ENCODE measurements around the gene CFAP97D1. TPM values are rescaled to one million over a fixed set of nuclear protein-coding genes. Genes with fewer than 3 reads are reported as not detected.

CFAP97D1 gene
- total and polyA plus RNA-seq, 2 experiments from 2014 or later = 0.07 to 0.10 TPM

GRCh38 chr17:43801844-43802243, 21.6 kb downstream of the CFAP97D1 start:
- Histone ChIP-seq H3K79me2 (replicated peaks; ENCODE audit: insufficient read depth) (no peaks in the 10 kb centered on the region), H3K4me1 (ENCODE audit: insufficient read depth) (peaks cover 37% of the 10 kb centered on the region), H3K4me2 (no peak overlapping the region), H3F3A (replicated peaks; ENCODE audit: low read depth) (no peaks in the 10 kb centered on the region; the same call in 1 of the 2 replicates), H4K20me1 (replicated peaks; ENCODE audit: insufficient read depth) (no peaks in the 10 kb centered on the region), H3K4me3 (no peak overlapping the region), H3K9me2 (ENCODE audit: insufficient read depth) (no peaks in the 10 kb centered on the region), H3K36me3 (ENCODE audit: insufficient read depth) (peaks cover 2% of the 10 kb centered on the region; the same call in 1 of the 2 replicates), H3K27ac (ENCODE audit: low read depth) (no peak overlapping the region), H3K27me3 (ENCODE audit: insufficient read depth) (no peaks in the 10 kb centered on the region), H2AFZ (no peak overlapping the region)
- Mint-ChIP-seq H3K9me3 (peaks cover 27% of the 10 kb centered on the region), H3K27ac (no peak overlapping the region), H3K4me3 (no peak overlapping the region), H3K27me3 (ENCODE audit: insufficient read depth, low read depth, poor library complexity) (peaks cover 3% of the 10 kb centered on the region), H3K36me3 (ENCODE audit: low read depth) (peaks cover 26% of the 10 kb centered on the region; the same call in 2 of the 3 replicates), H3K4me1 (peaks cover 39% of the 10 kb centered on the region)
- TF ChIP-seq POLR2AphosphoS5 (IDR thresholded peaks at IDR 0.05; ENCODE audit: low read depth) = no peak
- no peak for TF ChIP-seq REST (IDR thresholded peaks at IDR 0.05; ENCODE audit: unreplicated experiment)
- no peak for TF ChIP-seq STAT1 (IDR thresholded peaks at IDR 0.05; ENCODE audit: unreplicated experiment)
- TF ChIP-seq ZNF114 (CRISPR knock-in tag; IDR thresholded peaks at IDR 0.05) = no peak
- no peak for TF ChIP-seq ZNF462 (CRISPR knock-in tag; IDR thresholded peaks at IDR 0.05)
- no peak for TF ChIP-seq ETS1 (IDR thresholded peaks at IDR 0.05)
- no peak for TF ChIP-seq CTCF (conservative IDR thresholded peaks at IDR 0.05; ENCODE audit: low read depth in 2 of 2)
- TF ChIP-seq EZH2 (IDR thresholded peaks at IDR 0.05; ENCODE audit: low read depth, unreplicated experiment) = no peak
- no peak for TF ChIP-seq JUNB (IDR thresholded peaks at IDR 0.05; ENCODE audit: unreplicated experiment)
- TF ChIP-seq NANOG (IDR thresholded peaks at IDR 0.05; ENCODE audit: borderline replicate concordance) = no peak
- TF ChIP-seq EZH2phosphoT487 (IDR thresholded peaks at IDR 0.05; ENCODE audit: unreplicated experiment) = no peak
- TF ChIP-seq CREB1 (CRISPR knock-in tag; IDR thresholded peaks at IDR 0.05; ENCODE audit: low read depth) = no peak
- TF ChIP-seq ZNF331 (CRISPR knock-in tag; IDR thresholded peaks at IDR 0.05; ENCODE audit: low read depth) = no peak
- ATAC-seq = no peak
- DNase-seq (ENCODE audit: low spot score) = no peak

Data from GM23338 (cell line).